K562 (cell line): ENCODE measurements around the gene EPHB2.

Source experiments
- ATF1 ChIP-seq, 2 experiments: fragments of 450-650 bp in 1 of 2; IDR thresholded peaks; 2 replicates each; pipeline ENCODE4 v1.6.1; 2016; ENCODE audit warnings: missing compliant biosample characterization in 1 of 2, missing genetic modification characterization in 1 of 2
- ETV1 ChIP-seq: fragments of 450-650 bp; conservative IDR thresholded peaks from 2 replicates; pipeline ENCODE4 v1.6.1; 2016; ENCODE audit warnings: missing genetic modification characterization, control low read depth, low read depth, missing compliant biosample characterization
- ETV6 ChIP-seq, 3 experiments: fragments of 150-350 bp in 1 of 3; sonication (generic) in 1 of 3; formaldehyde crosslinking in 1 of 3; IDR thresholded peaks; 2 replicates each; pipeline versions ENCODE4 v1.6.1 to v1.8.0; 2014 to 2022; ENCODE audit warnings: borderline replicate concordance in 2 of 3, low read depth in 2 of 3, antibody characterized with exemption in 1 of 3, low read length in 1 of 3, mild to moderate bottlenecking in 1 of 3, missing genetic modification reagents in 1 of 3
- EZH2 ChIP-seq: IDR thresholded peaks from 2 replicates; pipeline ENCODE4 v1.6.1; 2012; ENCODE audit warnings: low read depth, mild to moderate bottlenecking, inconsistent platforms, low read length, borderline replicate concordance
- MTA1 ChIP-seq: fragments of 450-650 bp; IDR thresholded peaks from 2 replicates; pipeline ENCODE4 v1.6.1; 2017; ENCODE audit warnings: borderline replicate concordance
- NFYB ChIP-seq: IDR thresholded peaks from 2 replicates; pipeline ENCODE4 v1.6.1; 2011; ENCODE audit warnings: mild to moderate bottlenecking, moderate library complexity; ENCODE audit not compliant: insufficient read length; ENCODE audit errors: extremely low read depth
- RFX5 ChIP-seq: IDR thresholded peaks from 2 replicates; pipeline ENCODE4 v1.6.1; 2011; ENCODE audit warnings: low read depth, mild to moderate bottlenecking, improper control_type of control experiment, low read length
- ZFX ChIP-seq: sonication (generic); formaldehyde crosslinking; IDR thresholded peaks from 2 replicates; pipeline ENCODE4 v1.8.0; 2022; ENCODE audit warnings: mild to moderate bottlenecking, missing genetic modification reagents, moderate library complexity
- ZNF23 ChIP-seq: fragments of 250-450 bp; sonication (Bioruptor Pico); IDR thresholded peaks from 2 replicates; pipeline ENCODE4 v1.4.0; 2020; ENCODE audit warnings: mild to moderate bottlenecking
- ZSCAN29 ChIP-seq: fragments of 450-650 bp; IDR thresholded peaks from 2 replicates; pipeline ENCODE4 v1.6.1; 2017
- TF ChIP-seq, protein P1 (sequence below), 3 experiments: IDR thresholded peaks in 2 of 3; conservative IDR thresholded peaks in 1 of 3; 2 replicates each; pipeline ENCODE4 v1.5.1; 2011 to 2012; ENCODE audit warnings: low read length in 3 of 3, mild to moderate bottlenecking in 3 of 3, control low read depth in 2 of 3, improper control_type of control experiment in 1 of 3, inconsistent platforms in 1 of 3, low read depth in 1 of 3, mixed read lengths in 1 of 3, moderate library complexity in 1 of 3; ENCODE audit not compliant: insufficient read depth in 2 of 3
- TF ChIP-seq, protein P2 (sequence below): fragments of 450-650 bp; formaldehyde crosslinking; IDR thresholded peaks from 2 replicates; pipeline ENCODE4 v1.4.0; 2020; ENCODE audit warnings: mild to moderate bottlenecking, moderate library complexity

DNA sequence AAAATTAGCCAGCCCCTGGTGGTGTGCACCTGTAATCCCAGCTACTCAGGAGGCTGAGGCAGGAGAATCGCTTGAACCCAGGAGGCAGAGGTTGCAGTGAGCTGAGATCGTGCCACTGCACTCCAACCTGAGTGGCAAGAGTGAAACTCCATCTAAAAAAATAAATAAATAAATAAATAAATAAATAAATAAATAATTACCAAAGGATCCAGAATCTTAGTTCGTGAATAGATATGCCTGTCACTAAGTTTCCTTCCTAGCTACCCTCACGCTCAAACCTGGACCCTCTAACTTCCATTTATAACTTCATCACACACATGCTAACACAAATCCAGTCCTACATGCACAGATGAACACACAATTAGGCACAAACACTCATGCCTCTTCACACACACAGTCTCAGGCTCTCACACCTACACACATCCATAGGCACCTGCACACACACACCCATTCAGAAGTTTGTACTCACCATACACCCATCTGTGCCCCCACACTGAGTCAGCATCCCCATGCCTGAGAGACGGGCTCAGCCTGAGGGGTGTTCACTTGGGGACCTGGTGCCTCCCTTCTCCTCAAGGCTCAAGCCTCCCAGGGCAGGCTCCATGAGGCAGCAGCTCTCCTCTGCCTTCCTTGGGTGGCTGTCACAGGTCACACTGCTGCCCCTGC, 200.5 kb downstream of the EPHB2 start:
- no peak for TF ChIP-seq EZH2
- no peak for TF ChIP-seq ZSCAN29
- no peak for TF ChIP-seq ZFX
- TF ChIP-seq ETV6 (IDR thresholded peaks at IDR 0.05; ENCODE audit: borderline replicate concordance in 1 of 2, low read depth in 2 of 2, low read length in 1 of 2): no peak
- no peak for TF ChIP-seq ETV6 (CRISPR knock-in tag; IDR thresholded peaks at IDR 0.05; ENCODE audit: borderline replicate concordance)
- no peak for TF ChIP-seq ATF1 (CRISPR knock-in tag; IDR thresholded peaks at IDR 0.05)
- TF ChIP-seq ATF1 (tag; IDR thresholded peaks at IDR 0.05): no peak
- TF ChIP-seq MTA1: no peak
- no peak for TF ChIP-seq ETV1 (tag)
- TF ChIP-seq, protein P1, sequence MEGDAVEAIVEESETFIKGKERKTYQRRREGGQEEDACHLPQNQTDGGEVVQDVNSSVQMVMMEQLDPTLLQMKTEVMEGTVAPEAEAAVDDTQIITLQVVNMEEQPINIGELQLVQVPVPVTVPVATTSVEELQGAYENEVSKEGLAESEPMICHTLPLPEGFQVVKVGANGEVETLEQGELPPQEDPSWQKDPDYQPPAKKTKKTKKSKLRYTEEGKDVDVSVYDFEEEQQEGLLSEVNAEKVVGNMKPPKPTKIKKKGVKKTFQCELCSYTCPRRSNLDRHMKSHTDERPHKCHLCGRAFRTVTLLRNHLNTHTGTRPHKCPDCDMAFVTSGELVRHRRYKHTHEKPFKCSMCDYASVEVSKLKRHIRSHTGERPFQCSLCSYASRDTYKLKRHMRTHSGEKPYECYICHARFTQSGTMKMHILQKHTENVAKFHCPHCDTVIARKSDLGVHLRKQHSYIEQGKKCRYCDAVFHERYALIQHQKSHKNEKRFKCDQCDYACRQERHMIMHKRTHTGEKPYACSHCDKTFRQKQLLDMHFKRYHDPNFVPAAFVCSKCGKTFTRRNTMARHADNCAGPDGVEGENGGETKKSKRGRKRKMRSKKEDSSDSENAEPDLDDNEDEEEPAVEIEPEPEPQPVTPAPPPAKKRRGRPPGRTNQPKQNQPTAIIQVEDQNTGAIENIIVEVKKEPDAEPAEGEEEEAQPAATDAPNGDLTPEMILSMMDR (IDR thresholded peaks at IDR 0.05 in 2 of 3, conservative IDR thresholded peaks at IDR 0.05 in 1 of 3; ENCODE audit: insufficient read depth in 2 of 3, low read depth in 1 of 3, low read length in 3 of 3): no peak
- TF ChIP-seq NFYB: no peak
- no peak for TF ChIP-seq ZNF23 (CRISPR knock-in tag)
- TF ChIP-seq, protein P2, sequence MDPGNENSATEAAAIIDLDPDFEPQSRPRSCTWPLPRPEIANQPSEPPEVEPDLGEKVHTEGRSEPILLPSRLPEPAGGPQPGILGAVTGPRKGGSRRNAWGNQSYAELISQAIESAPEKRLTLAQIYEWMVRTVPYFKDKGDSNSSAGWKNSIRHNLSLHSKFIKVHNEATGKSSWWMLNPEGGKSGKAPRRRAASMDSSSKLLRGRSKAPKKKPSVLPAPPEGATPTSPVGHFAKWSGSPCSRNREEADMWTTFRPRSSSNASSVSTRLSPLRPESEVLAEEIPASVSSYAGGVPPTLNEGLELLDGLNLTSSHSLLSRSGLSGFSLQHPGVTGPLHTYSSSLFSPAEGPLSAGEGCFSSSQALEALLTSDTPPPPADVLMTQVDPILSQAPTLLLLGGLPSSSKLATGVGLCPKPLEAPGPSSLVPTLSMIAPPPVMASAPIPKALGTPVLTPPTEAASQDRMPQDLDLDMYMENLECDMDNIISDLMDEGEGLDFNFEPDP: no peak
- TF ChIP-seq RFX5: no peak
